NCI-H2107 treated with DMSO at 0.1 percent for 48 hours (cell line): ENCODE measurements around the gene SURF2.

ENCODE experiments used
- DNase-seq: peaks from one replicate; lab custom pipeline; 2025; ENCODE audit not compliant: unreplicated experiment; lab: John Stamatoyannopoulos, UW

Gene SURF2

DNA sequence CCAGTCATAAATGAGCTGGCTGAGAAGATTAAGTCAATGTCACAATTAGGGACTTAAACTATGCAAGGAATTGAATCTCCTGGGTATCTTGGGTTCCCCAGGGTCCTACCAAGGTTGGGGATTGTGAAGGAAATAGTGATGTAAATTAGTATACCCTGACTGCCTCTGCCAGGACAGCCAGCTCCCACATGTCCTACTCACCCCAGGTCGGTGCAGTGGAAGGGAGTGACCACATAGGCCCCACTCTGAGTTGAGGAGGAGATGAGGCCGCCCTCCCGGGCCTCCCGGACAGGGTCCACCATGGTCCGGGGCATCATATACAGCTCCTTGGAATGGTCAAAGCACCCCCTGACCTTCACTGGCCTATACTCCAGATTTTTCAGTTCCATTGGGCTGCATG lies 2.8 kb upstream of the SURF2 start:
- no peak for DNase-seq

DNA sequence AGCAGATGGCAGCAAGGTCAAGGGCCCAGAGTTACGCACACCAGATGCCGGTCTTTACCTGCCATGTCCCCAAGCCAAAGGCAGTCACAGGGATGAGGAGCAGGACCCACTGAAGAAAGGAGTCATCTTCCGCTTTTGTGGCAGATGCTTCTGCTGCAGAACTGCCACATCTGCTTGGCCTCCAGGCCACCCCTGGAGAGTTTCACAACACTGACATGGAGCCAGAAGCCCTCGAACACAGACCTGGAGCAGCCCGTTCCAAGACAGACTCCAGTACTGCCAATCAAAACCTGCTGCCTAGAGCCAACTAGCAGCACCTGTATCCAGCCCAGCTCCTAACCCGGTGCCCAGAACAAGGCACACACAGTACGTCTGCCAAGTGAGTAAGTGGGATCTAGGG lies 1.6 kb upstream of the SURF2 start:
- DNase-seq = no peak

DNA sequence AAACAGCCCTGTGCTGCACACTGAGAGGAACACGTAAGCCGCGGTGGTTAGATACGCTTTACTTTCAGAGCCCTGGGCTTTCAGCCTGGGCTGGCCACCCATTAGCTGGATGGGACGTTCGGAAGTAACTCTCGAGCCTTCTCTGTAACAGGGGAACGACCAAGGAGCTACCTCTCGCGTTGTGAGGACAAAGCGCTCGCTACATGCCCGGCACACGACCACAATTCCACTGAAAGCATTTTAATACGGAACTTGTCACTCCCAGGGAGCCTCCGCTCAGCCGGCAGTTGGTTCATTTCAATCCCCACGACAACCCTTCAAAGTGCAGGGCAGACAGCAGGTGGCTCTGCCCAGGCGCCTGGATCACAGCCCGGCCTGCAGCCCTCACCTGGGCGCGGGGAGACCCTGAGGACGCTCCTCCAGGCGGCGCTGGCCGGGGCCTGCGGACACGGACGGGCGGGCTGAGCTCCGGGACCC lies 431 bp upstream of the SURF2 start:
- DNase-seq = no peak

DNA sequence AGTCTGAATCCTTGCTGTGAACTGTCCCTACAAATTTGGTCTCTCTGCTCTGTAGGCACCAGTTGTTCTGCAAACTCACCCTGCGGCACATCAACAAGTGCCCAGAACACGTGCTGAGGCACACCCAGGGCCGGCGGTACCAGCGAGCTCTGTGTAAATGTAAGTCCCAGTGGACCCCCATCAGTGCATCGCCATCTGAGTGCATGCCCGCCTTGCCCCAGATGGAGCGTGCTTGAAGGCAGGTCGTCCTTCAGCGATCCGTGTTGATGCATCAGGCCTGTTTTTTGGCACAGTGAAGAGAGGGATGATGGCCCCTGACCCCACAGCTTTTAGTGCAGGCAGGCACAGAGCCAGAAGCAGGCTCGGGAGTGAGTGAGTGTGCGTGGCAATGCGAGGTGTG lies 1.3 kb downstream of the SURF2 start:
- no peak for DNase-seq

DNA sequence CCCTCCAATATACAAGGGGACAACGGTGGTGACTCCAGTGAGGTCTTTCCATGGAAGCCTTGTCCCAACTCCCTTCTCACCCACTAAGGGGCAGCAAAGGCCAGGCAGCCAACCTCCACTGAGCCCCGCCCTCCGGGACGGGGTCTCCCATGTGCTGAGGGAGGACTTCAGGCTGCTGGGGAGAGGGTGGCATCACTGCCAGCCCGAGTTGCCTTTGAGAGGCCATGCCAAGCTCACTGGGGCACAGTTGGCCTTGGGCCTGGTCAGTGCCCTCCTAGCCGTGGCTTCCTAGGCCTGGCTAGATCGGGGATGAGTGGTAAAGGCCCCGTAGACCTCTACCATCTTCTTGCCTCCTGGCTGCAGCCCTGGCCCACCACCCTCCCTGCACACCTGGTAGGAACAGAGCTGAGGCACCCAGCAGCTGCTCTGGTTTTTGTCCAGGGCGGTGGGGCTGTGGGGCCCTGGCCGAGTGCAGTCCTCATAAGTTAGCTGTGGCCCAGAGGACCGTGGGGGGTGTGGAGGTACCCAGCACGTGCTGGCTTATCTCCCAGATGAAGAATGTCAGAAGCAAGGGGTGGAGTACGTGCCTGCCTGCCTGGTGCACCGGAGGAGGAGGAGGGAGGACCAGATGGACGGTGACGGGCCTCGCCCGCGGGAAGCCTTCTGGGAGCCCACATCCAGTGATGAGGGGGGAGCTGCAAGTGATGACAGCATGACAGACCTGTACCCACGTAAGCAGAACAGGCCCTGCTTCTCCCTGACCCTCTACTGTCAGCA lies 3.2 kb downstream of the SURF2 start:
- no peak for DNase-seq

DNA sequence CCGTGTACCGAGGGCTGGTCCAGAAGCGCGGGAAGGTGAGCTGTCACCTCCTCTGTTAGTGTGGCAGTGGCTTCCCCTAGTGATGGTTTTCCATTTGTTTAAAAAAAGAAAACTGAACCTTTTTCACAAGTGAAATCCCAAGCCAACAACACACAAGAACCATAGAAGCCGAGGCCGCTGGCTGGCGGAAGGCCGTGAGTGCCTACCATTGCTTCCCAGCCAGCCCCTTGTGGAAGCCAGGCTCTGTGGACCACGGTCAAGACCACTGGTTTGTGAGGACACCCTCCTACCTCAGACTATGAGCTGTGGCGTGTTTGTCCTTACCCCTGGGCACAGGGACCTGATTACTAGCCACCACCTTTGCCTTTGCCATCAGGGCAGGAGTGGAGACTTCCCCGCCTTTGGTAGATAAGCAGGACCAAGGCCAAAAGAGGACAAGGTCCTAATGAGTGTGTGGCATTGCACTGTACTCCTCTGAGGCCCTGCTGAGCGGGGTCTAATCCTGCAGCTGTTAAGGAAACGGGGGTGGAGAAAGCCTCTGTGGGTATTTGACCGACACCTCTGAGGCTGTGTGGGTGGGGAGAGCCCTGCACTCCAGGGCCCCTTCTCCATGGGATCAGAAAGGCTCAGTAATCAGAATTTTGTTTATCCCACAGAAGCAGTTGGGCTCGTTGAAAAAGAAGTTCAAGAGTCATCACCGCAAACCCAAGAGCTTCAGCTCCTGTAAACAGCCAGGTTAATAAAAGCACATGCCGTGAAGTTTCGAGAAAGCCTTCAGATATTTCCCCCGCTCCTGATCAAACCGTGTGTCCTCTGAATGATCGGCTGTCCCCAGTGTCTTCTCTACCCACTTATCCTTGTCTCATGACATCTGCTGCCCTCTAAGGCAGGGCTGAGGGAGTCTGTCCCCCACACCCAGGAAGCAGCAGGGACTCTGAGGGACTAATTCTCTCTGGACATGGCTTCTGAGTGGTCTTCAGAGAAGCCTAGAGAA lies 4.3 kb downstream of the SURF2 start:
- no peak for DNase-seq

DNA sequence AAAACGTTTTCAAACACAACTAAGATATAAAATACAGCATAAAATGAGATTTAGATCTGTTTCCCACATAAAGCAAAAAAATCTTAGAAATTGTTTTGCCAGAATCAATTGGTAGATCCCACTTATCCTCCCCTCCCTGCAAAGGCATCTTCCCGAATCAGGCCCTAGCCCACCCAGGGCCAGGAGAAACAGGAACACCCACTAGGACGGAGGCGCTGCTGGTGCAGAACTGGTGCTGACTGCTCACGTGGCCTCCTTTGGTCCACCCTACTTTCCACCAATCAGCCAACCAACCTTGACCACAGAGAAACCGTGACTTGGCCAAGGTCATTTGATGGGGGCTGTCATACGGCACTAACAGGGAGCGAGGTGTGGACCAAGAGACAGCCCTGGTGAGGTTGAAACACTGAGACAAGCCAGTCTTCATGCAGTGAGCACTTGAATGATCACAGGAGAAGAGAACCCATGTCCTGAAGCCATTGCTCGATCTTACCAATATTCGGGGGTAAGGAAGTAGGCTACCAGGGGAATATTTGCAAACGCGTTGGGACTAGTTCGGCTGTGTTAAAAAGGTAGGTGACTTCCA lies 5.2 kb downstream of the SURF2 start:
- DNase-seq = no peak

DNA sequence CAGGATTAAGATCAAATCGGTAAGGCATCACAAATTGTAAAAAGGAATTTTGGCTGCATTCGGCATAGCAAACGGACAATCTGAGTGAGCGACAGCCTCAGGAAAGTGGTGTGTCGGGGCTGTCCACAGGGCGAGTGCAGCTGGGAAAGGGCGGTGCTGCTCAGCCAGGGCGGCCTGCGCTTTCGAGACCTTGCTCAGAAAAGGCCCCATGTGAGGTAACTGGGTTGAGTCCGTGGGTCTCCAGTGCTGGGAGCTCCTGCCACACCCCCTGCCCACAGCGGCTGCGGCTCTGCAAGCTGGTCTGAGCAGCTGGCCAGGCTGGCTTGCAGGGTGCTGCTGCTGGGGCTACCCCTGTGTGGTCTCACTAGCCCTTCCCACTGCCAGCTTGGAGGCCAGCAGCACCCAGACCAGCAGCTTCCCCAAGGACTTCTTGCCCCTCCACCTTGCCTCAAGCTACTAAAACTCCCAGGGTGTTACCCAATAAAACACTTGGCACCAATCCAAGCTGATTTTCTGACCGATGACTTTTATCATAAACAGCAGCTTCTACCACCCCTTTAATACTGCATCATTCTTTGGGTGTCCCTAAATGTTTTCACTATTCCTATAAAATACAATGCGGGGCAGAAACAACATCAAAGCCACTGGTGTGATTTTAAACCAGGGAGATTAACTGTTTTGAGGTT lies 6.2 kb downstream of the SURF2 start:
- DNase-seq = no peak

DNA sequence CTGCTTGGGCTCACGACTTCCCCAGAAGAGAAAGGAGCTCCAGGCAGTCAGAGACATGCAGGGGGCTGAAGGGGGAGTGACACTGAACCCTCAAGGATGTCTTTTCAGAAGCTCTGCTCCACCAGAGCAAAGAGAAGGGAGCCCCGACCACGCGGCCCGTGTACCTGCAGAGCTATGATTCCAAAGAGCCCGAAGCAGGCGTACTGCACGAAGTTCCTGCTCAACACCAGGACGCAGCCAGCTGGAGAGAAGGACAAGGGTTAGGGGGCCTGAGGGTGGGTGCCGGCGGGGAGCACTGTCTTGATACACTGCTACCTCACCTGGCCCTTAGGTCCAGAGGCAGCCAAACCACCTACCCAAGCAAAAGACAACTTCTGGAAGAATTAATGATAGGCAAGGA lies 10.1 kb downstream of the SURF2 start:
- DNase-seq = no peak

DNA sequence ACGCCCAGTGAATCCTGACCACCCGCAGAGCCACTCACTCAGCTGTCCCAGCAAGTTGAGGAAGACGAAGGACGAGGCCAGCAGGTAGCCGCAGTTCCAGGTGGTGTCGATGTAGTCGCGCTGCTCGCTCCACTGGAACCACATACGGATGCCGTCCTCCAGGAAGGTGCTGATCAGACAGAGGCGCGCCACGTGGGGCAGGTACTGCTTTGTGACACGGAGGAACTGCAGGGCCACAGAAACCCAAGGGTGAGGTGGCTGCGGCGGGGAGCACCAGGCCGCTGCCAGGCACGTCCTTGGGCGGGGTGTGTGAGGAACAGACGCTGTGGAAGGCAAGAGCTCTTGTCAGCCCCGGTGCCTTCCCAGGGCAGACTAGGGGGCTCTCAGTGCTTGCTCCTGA lies 10.9 kb downstream of the SURF2 start:
- DNase-seq = no peak

DNA sequence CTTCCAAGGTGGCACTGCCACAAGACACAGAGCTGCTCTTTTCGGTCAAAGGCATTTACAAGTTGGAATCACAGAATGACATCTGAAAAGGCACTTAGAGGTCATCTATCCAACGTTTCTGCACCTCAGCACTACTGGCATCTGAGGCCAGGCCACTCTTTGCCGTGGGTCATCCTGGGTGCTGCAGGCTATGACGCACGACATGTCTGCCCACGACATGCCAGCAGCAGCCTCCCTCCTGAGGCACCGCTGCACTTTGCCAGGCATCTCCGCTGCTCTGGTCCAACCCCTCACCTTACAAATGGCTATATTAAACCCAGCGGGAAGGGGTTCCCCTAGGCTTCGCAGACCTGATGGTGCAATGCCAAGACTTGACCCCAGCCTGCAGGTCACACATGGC lies 11.4 kb downstream of the SURF2 start:
- DNase-seq = no peak

DNA sequence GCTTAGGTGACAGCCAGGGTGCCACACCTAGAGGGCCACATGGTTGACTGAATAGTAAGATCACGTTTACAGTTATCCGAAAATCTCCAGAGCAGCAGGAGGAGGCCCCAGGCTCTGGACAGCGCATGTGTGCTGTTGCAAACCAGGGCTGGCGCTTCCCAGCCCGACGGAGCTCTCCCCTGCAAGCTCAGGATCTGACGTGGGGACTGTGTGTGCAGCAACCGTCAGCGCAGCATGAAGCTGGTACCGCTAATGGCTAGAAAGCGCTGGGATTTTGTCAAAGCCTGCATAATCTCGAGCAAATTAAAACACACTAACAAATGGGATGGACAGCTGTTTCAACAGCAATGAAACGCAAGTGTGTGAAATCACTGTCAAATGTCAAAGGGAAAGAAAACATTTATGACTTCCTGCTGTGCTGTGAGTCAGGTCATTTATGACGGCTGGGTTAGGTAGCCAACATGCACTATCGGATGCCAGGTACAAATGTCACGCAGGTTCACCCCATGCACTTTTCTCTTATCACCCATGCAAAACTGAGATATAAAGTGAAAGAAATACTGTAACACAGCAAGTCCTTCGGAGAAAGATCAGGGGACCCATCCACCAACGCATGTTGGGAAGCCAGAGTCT lies 12.0 kb downstream of the SURF2 start:
- no peak for DNase-seq

DNA sequence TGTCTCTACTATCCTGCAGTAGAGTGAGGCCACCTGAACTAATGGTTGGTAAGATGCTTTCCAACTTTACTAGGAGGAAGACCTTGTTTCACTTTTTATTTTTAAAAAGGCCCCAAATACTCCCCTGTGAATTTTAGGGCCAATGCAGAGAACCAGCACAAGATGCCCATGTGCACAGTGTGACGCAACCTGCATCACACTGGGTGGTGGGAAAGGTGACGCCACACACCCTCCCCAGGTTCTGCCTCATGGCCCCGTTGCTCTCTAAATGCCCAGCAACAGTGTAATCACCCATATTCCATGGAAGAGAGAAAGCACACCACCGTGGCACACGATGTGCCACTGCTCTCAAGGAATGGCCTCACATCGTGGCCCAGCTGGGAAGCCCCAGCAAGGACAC lies 13.1 kb downstream of the SURF2 start:
- DNase-seq = no peak

DNA sequence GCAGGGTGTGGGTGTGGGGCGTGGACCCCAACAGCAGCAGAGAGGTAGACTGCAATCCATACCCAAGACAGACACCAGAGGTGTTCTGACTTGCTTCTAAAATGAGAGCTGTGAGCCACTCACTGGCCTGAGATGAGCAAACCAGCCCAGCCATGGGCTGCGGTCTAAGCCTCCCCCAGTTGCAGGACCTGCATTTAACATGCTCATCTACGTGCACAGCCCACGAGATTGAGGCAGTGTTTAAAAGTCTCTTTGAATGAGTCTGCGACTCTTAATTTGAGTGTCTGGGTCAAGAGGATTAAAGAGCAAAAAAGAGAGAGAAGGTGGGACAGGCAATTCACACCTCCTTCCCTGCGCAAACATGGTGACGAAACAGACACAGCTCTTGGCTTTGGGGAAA lies 13.6 kb downstream of the SURF2 start:
- DNase-seq = no peak

DNA sequence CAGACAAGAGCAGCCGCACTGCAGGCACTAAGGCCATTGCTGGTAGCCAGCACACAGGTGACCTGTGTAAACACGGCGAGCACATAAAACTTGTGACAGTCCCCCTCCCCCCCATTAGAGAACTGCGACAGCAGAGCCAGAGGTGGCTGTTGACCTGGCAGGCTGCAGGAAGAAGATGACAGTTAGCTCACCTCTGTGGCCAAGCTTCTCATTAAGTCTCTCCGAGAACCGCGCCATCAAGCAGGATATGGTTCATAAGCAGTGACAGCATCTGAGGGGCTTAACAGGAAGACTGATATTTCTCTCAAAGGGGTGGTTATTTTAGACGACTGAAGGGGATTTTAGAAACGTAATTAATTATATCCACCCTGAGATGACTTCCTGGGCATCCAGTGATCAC lies 14.3 kb downstream of the SURF2 start:
- DNase-seq = no peak

DNA sequence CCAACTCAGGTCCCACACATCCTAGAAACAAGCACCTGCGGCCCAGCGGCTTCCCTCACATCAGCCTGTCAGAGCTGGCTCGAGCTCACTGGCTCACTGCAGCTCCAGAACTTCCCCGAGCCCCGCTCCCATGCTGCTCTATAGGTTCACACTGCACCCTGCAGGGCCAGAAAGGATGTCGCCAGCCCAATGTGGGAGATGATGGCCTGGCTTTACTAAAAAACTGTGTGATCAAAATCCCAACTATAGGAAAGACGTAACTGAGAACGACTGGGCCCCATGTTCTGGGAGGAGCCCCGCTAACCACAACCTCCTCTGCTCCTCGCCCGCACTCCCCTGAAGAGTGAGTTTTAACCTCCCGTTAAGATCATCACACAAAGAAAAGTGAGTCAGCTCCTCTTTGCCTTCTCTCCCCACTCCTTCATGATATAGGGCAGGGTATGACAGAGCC lies 14.9 kb downstream of the SURF2 start:
- DNase-seq = no peak

DNA sequence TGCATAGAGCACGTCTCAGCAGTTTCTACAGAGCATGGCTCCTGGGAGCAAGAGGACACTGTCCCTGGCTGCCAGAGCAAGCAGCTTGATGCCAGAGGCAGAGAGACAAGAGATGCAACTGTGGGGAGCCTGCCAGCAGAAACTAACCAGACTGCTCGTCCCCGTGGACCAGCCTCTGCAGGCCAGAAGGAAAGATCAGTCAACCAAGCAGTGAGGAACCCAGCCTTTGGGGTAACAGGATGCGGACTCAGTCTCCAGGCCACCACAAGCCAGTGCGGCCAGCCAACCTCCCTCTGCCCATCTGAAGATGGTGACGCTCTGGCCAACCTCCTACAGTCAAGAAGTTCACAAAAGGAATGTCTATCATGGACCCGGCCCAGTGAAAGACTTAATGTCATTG lies 15.8 kb downstream of the SURF2 start:
- no peak for DNase-seq

DNA sequence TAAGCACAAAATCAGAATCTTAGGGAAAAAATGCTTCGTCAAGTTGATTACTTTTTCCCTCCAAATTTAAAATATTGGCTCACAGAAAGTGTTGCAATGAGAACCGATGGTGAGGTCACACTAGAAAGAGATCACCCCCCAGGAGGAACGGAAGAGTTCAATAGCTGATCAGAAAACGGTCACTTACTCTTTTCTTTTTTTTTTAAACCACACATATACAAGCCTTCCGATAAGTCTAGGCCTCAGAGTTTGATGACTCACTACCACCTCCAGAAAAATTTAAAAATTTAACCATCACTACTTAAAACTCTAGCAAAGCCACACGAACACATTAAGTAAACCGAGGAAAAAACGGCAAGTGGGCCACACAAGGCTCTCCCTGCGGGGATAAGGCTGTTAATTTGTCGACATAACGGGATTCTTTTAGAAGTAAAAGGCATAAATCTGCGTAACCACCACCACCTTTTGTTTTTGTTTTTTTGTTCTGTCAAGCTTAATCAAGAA lies 18.3 kb downstream of the SURF2 start:
- DNase-seq = no peak

DNA sequence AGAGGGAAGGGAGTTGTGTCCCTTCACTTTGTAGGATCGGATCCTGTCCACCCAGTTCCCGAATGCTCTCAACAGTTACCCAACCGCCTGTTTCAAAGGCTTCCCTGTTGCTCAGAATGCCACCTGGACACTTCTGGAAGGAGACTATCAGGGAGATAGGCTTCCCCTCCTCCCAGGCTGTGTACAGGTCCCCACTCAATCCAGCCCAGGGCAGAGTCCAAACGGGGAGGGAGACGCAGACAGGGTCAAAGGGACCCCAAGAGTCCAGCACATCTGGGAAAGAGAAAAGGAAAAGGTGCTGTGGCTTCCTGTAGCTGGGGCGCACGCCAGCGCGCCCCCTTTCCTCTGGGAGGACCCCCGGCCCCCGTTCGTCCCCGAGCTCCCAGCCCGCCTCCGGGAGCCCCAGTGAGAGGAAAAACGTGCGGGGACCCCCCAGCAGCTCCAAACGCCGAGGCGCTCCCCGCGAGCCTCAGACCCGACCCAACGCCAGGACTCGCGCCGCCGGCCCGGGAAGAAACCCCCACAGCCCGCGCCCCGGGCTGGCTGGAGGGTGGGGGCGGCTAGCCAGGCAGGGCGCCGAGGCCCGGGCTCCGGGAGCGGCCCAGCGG lies 18.9 kb downstream of the SURF2 start:
- no peak for DNase-seq
